Hindlimb muscle (tissue), 1 donor: ENCODE results near the gene SH3PXD2B. TPM values are rescaled to one million over a fixed set of nuclear protein-coding genes. Genes with fewer than 3 reads are reported as not detected.
"Not testable (repeated sequence)": the region's sequence is repeated elsewhere in the genome, so short reads cannot be mapped to it uniquely, and the experiment has no call there.

Experiments used
- DNase-seq: peaks from one replicate; pipeline ENCODE4 v3.0.0-alpha.2; 2013
- polyA plus RNA-seq: library from polyadenylated mRNA; unstranded; fragments of 120-200 nt; gene quantifications from one replicate; pipeline ENCODE4 v1.2.1, GENCODE V29; 2013; ENCODE audit not compliant: insufficient read length

The SH3PXD2B gene
- polyA plus RNA-seq, 1 donor, result 31.8 TPM

DNA sequence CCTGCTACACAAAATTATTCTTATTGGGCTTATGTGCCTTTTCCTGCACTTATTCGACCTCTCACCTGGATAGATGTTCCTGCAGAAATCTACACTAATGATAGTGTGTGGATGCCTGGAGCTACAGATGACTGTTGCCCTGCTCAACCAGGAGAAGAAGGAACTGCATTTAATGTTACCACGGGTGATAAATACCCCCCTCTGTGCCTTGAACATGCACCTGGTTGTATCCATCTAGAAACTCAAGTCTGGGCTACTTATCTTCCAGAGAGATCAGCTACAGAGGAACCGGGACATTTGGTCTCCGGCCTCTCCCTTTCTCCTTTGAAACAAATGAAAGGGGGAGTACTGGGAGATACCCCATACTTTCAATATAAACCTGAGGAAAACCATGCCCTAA is 54.5 kb downstream of the SH3PXD2B start:
- no peak for DNase-seq

DNA sequence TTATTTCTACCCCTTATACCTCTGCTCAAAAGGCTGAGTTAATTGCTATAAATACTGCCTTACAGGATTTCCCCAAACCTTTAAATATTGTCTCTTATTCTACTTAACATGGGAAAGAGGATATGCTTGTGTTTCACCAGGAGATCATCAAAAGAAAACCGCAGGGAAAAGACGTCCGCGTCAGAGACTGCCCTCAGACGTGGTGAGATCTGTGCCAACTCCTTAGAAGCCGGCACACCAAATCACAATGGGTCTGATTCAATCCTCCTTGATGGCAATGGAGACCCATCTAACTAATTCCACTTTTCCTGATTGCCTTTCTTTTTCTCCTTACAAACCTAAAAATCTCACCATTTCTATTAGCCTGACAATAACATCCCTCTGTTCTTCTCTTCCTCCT is 55.0 kb downstream of the SH3PXD2B start:
- no peak for DNase-seq

GRCh38 chr5:172398645-172399044 is 55.7 kb downstream of the SH3PXD2B start:
- DNase-seq, result not testable (repeated sequence)

- not testable (repeated sequence) for DNase-seq
Measured at GRCh38 chr5:172396994-172397393, 57.3 kb downstream of the SH3PXD2B start.

DNA sequence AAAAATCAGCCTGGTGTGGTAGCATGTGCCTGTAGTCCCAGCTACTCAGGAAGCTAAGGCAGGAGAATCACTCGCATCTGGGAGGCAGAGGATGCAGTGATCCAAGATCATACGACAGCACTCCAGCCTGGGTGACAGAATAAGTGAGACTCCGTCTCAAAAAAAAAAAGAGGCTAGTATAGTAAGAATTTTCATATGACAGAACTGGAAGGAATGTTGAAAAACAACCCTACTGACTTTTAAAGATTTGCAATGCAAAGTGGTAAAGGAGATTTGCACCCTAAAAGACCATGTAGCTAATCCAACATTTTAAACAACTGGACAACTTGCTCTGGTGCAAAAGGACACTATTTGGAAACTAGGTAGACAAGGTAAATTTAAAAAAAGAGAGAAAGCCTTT is 58.1 kb downstream of the SH3PXD2B start:
- DNase-seq, result no peak

GRCh38 chr5:172395483-172395882 is 58.8 kb downstream of the SH3PXD2B start:
- DNase-seq, result no peak

DNA sequence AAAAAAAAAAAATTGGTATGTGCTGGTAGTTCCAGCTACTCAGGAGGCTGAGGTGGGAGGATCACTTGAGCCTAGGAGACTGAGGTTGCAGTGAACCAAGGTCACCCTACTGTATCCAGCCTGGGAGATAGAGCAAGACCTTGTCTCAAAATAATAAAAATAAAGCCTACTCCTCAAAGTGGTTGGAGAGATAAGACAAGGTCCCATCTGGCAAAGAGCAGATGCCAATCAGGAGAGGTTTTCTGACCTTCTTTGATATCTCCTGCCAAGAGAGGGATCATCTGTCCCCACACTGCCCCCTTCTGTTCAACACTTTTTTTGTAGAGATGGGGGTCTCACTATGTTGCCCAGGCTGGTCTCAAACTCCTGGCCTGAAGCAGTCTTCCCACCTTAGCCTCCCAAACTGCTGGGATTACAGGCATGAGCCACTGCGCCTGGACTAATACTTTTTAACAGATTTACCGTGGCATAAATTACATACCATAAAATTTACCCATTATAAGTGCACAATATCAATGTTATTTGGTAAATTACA is 64.7 kb downstream of the SH3PXD2B start:
- no peak for DNase-seq

DNA sequence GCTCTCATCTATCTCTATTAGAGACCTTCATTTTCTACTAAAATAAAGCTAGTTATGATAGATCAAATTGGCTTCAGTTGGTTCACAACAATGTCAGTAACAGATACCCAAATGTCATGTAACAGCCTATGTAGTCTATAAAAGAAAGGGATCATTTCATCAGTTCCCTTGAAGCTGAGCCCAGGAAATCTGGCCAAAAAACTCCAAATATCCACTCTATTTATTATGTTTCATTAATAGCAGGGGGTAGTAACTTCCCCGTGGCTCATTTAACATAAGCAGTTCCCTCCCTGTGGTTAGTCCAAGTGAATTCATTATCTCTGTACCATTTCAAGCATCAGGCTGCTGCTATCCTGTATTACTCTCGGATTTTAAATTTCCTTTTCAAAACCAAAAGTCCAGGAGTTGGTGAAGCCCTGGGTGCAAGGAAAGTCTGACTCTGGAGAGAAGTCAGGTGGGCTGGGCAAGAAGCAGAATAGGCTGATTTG is 66.0 kb downstream of the SH3PXD2B start:
- DNase-seq, result no peak

DNA sequence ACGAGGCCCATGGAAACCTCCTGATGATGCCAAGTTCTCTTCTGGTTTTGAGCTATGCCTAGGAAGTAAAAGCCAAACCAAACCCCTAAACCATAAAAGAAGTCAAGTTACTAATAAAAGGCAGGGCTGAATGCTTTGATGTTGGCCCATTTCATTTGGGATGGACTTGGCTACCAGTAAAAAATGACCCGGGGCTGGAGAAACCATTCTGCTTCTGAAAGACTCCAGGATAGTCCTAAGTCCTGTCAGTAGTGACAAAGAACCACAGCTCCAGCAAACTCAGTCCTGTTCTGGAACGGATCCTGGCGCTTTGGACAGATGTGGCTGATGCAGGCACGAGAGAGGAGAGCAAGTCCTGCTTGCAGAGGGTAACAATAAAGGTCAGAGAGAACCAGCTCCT is 68.6 kb downstream of the SH3PXD2B start:
- DNase-seq, result peak; percentile 46

DNA sequence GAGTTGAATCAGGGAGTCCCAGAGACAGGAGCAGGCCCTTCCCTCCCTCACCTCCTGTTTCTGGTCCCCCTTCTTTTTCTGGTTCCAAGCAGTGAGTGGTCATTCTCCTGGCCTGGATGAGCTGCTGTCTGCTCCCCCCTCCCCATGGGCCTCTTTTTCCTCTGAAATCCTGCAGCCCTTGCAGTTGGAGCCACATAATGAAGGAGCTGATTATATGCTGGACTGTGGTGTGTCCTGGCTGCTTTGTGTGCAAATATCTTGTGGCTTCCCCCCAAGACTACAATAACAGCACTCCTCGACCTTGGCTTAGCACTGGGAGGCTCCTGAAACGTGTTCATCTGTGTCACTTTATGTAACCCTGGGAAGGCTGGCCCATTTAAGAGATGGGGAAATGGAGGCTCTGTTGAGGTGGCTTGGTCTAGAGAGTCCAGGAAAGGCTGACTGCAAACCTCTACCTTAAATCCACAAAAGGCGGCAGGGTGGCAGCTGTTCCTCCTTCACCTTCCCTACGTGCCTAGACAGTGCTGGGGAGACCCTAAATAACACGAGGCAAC is 69.2 kb downstream of the SH3PXD2B start:
- no peak for DNase-seq

DNA sequence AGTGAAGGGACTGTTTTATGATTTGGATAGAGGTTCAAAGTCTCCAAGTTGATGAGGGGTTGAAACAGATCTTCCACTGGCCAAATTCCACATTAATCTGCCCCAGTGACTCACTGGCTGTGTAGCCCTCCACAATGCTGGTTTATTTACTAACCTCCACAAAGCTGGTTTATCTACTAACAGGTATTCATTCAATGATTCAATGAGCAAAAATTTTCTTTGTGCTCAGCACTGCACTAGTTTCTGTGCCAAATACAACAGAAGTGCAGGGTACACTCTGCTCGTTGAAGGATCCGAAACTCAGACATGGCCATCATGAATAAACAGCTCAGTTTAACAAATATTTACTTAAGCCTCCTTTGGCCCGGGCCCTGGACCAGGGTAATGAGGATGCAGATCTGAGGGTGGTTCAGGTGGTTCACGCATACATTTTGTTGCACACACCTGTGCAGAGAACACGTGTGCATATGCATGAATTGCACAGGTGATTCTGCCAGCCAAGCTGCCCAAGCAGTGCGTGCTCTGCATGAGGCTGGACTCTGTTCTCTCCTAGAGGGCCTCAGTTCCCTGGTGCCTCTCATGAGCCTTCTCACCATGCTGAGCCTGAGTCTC is 71.0 kb downstream of the SH3PXD2B start:
- no peak for DNase-seq

GRCh38 chr5:172380987-172381643 is 73.2 kb downstream of the SH3PXD2B start:
- peak; percentile 74 for DNase-seq

- peak; percentile 15 for DNase-seq
Measured at GRCh38 chr5:172380301-172380986, 73.9 kb downstream of the SH3PXD2B start.

DNA sequence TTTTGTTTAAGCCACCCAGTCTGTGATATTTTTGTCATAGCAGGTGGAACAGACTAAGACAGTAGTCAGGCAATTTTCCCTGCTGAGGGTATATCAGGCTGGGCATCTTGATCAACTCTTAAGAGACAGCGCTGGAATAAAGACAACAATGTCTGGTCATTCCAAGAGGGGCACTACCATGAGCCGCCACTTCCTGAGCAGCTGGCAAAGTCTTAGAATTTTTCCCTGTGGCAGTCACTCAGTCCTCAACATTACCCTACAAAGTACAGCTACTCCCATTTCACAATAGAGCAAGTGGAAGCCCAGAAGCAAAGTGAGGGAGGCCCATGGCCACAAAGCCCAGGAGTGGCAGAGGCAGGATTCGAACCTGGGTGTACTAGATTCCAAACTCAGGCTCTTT is 74.8 kb downstream of the SH3PXD2B start:
- no peak for DNase-seq

- no peak for DNase-seq
Measured at GRCh38 chr5:172377856-172378255, 76.5 kb downstream of the SH3PXD2B start.

DNA sequence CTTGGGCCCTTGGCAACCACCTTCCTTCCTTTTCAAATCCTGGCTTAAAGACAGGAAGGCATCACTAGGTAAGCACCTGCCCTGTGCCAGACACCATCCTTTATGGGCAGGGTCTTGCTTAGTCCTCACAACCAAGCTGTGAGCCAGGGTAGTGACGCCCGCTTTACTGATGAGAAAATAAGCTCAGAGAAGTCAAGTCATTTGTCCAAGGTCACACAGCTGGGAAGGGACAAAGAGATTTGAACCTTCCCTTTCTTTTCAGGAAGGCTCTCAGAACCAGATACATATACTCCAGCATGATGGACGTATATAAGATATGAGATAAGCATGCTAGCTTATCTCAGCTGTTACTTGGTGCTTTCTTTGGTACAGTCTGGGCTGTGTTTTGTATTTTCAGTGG is 76.9 kb downstream of the SH3PXD2B start:
- no peak for DNase-seq

- DNase-seq, result no peak
Measured at GRCh38 chr5:172374783-172375182, 79.5 kb downstream of the SH3PXD2B start.

DNA sequence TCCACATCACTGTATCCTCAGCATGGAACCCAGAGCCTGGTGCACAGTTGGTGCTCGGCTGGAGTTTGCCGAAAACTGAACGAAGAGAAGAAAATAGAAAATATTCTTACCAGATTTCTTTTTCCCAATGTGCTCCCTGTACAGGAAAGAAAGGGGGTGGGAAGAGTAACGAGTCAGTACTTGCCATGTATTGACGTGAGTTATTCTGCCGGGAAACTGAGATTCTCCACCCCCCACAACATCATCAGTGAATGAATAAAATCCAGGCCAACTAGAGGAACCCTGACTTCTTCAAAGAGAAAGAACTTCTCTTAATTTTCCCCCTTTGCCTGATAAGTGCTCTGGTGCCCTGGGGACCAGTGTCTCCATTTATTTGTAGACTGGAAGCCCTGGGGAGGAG is 80.6 kb downstream of the SH3PXD2B start:
- DNase-seq, result no peak

DNA sequence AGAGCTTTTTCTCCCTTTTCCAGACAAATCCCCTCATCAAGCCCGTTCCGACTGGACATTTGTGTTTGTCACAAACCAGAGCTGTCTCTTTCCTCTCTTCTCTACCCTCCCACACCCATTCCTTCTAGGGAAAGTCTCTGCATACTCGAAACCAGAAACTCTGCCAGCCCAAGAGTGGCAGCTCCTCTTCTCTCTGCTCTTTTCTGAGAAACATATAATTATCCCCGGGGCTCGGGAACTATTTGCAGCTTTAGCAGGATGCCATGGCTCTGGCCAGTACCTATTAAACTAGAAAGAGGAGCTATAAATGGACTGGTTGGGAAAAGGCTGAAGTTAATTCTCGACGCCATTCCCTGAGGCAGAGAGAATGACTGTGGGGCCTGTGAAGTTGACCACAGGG is 82.6 kb downstream of the SH3PXD2B start:
- DNase-seq, result no peak

DNA sequence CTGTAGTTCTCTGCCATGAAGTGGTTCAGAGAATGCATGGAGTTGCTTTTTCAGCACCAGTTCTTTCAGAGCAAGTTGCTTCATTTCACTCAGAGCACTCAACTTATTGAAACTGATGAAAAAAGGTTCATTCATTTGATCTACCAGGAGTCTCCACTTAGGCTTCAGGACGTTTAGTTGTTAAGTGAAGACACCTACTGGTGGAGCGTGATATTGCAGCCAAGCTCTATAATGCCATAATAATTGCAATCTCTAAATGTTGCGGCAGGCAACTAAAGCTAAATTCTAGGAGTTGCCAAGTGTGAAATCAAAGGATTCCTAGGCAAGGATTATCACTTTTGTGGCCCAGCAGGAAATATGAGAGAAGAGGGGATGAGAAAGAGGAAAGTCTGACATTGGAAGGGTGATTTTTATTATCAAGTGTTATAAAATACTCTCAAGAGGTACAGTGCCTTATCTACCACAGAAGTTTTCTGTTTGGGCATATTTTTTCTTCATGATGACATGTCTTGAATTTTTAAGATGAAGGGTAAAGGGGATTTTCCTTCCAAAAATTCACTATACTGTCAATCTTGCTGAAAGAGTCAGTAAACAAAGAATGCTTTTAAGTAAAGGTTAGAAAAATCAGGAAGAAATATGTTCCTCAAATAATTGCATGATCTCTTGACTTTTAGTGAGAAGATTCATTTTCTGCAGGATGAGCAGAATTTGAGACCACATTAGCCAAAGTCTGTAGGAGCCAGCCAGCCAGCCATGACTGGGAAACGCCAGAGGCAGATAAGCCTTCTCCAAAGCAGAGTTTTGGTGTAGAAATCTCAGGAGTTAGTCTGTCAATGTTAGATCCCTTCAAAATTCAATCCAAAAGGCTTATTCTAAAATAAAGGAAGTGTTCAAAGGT is 83.4 kb downstream of the SH3PXD2B start:
- DNase-seq, result no peak

GRCh38 chr5:172370237-172370640 is 84.1 kb downstream of the SH3PXD2B start:
- no peak for DNase-seq

DNA sequence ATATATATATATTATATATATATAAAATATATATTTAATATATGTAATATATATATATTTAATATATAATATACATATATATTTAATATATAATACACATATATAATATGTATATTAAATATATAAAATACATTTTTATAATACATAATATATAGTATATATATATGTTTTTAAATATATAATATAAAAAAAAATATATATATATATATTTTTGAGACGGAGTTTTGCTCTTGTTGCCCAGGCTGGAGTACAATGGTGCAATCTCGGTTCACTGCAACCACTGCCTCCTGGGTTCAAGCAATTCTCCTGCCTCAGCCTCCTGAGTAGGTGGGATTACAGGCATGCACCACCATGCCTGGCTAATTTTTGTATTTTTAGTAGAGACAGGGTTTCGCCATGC is 85.6 kb downstream of the SH3PXD2B start:
- not testable (repeated sequence) for DNase-seq
